ENCODE measurements around the gene HABP2.

Gene HABP2

GRCh38 chr10:113527211-113527906 is 25.5 kb upstream of the HABP2 start:
- DNase-seq, result no peak

- DNase-seq, result no peak
These were observed 24.0 kb upstream of the HABP2 start for GRCh38 chr10:113528876-113529275.

- no peak for DNase-seq
These were observed 23.3 kb upstream of the HABP2 start for GRCh38 chr10:113529575-113529974.

- no peak for DNase-seq
These were observed 22.4 kb upstream of the HABP2 start for GRCh38 chr10:113530476-113530875.

GRCh38 chr10:113532724-113533123 is 20.1 kb upstream of the HABP2 start:
- no peak for DNase-seq

- DNase-seq, result no peak
These were observed 19.1 kb upstream of the HABP2 start for GRCh38 chr10:113533801-113534200.

GRCh38 chr10:113534423-113534822 is 18.4 kb upstream of the HABP2 start:
- no peak for DNase-seq

- no peak for DNase-seq
These were observed 15.2 kb upstream of the HABP2 start for GRCh38 chr10:113537672-113538071.

GRCh38 chr10:113538151-113538550 is 14.7 kb upstream of the HABP2 start:
- no peak for DNase-seq

- no peak for DNase-seq
These were observed 13.1 kb upstream of the HABP2 start for GRCh38 chr10:113539789-113540188.

GRCh38 chr10:113540845-113541548 is 11.9 kb upstream of the HABP2 start:
- no peak for DNase-seq

GRCh38 chr10:113541549-113541927 is 11.3 kb upstream of the HABP2 start:
- DNase-seq, result no peak

GRCh38 chr10:113543107-113543955 is 9.5 kb upstream of the HABP2 start:
- DNase-seq, result no peak

GRCh38 chr10:113544392-113544791 is 8.5 kb upstream of the HABP2 start:
- no peak for DNase-seq

- DNase-seq, result no peak
These were observed 5.4 kb upstream of the HABP2 start for GRCh38 chr10:113547426-113547825.

GRCh38 chr10:113549856-113550255 is 3.0 kb upstream of the HABP2 start:
- no peak for DNase-seq

GRCh38 chr10:113550365-113550764 is 2.5 kb upstream of the HABP2 start:
- no peak for DNase-seq

GRCh38 chr10:113552014-113552413 is 839 bp upstream of the HABP2 start:
- no peak for DNase-seq

GRCh38 chr10:113553149-113553548 is 296 bp downstream of the HABP2 start:
- no peak for DNase-seq

GRCh38 chr10:113554214-113554613 is 1.4 kb downstream of the HABP2 start:
- no peak for DNase-seq

GRCh38 chr10:113555245-113555644 is 2.4 kb downstream of the HABP2 start:
- no peak for DNase-seq

- no peak for DNase-seq
These were observed 2.9 kb downstream of the HABP2 start for GRCh38 chr10:113555751-113556150.

GRCh38 chr10:113557424-113557862 is 4.6 kb downstream of the HABP2 start:
- no peak for DNase-seq

- DNase-seq, result no peak
These were observed 5.1 kb downstream of the HABP2 start for GRCh38 chr10:113557903-113558321.

Measured in stimulated activated CD4-positive, alpha-beta T cell treated with anti-CD3 and anti-CD28 coated beads, Interleukin-2, amount 100 ng/mL, for 24 hours (primary cell).